ENCODE measurements around the gene MFSD2A.
"Not testable (repeated sequence)": the region's sequence is repeated elsewhere in the genome, so short reads cannot be mapped to it uniquely, and the experiment has no call there.

Gene MFSD2A

GRCh38 chr1:39965044-39965443 lies 10.1 kb downstream of the MFSD2A start:
- no peaks in the 10 kb centered on the region for H3K27me3 ChIP-seq (ENCODE audit: low read depth)
- H3K36me3 ChIP-seq (replicated peaks), result peaks cover 20% of the 10 kb centered on the region
- H3K4me1 ChIP-seq, result no peaks in the 10 kb centered on the region
- H3K9me3 ChIP-seq, result no peaks in the 10 kb centered on the region
- in situ Hi-C loops (cut with MboI; ENCODE audit: low sequenced_read_pairs), result no loop called here
- no peak overlapping the region for H3K4me3 ChIP-seq
- DNase-seq (ENCODE audit: low spot score in 2 of 2), result no peak

- no peaks in the 10 kb centered on the region for H3K27me3 ChIP-seq (ENCODE audit: low read depth)
- no peaks in the 10 kb centered on the region for H3K4me1 ChIP-seq
- H3K4me3 ChIP-seq, result no peak overlapping the region
- no peaks in the 10 kb centered on the region for H3K9me3 ChIP-seq
- peaks cover 15% of the 10 kb centered on the region for H3K36me3 ChIP-seq (replicated peaks)
- in situ Hi-C loops (cut with MboI; ENCODE audit: low sequenced_read_pairs), result no loop called here
- DNase-seq (ENCODE audit: low spot score in 2 of 2), result no peak
Measured at GRCh38 chr1:39969048-39969447, 14.1 kb downstream of the MFSD2A start.

- Histone ChIP-seq H3K4me1 (no peaks in the 10 kb centered on the region), H3K27me3 (ENCODE audit: low read depth) (no peaks in the 10 kb centered on the region), H3K4me3 (no peak overlapping the region), H3K9me3 (no peaks in the 10 kb centered on the region), H3K36me3 (replicated peaks) (peaks cover 15% of the 10 kb centered on the region)
- no peak for DNase-seq (ENCODE audit: low spot score in 2 of 2)
- in situ Hi-C loops (cut with MboI; ENCODE audit: low sequenced_read_pairs), result loop anchor here (5.0 kb wide), 2 partner anchors 52 to 147 kb away; no protein-coding TSS in a partner anchor
Measured at GRCh38 chr1:39969531-39970270, 14.8 kb downstream of the MFSD2A start.

GRCh38 chr1:39970274-39970673 lies 15.3 kb downstream of the MFSD2A start:
- no peak for DNase-seq (ENCODE audit: low spot score in 2 of 2)
- Histone ChIP-seq H3K36me3 (replicated peaks) (peaks cover 15% of the 10 kb centered on the region), H3K4me1 (no peaks in the 10 kb centered on the region), H3K4me3 (no peak overlapping the region), H3K27me3 (ENCODE audit: low read depth) (no peaks in the 10 kb centered on the region), H3K9me3 (no peaks in the 10 kb centered on the region)
- in situ Hi-C loops (cut with MboI; ENCODE audit: low sequenced_read_pairs), result loop anchor here (5.0 kb wide), 2 partner anchors 53 to 148 kb away; no protein-coding TSS in a partner anchor

- DNase-seq (ENCODE audit: low spot score in 2 of 2), result no peak
- H3K36me3 ChIP-seq (replicated peaks), result peaks cover 15% of the 10 kb centered on the region
- H3K9me3 ChIP-seq, result no peaks in the 10 kb centered on the region
- H3K27me3 ChIP-seq (ENCODE audit: low read depth), result no peaks in the 10 kb centered on the region
- in situ Hi-C loops (cut with MboI; ENCODE audit: low sequenced_read_pairs), result loop anchor here (5.0 kb wide), 2 partner anchors 54 to 149 kb away; no protein-coding TSS in a partner anchor
- no peak overlapping the region for H3K4me3 ChIP-seq
- no peaks in the 10 kb centered on the region for H3K4me1 ChIP-seq
Measured at GRCh38 chr1:39971138-39971537, 16.2 kb downstream of the MFSD2A start.

GRCh38 chr1:39973503-39974135 lies 18.7 kb downstream of the MFSD2A start:
- peaks cover 7% of the 10 kb centered on the region for H3K36me3 ChIP-seq (replicated peaks)
- H3K4me1 ChIP-seq, result peaks cover 3% of the 10 kb centered on the region; the same call in 1 of the 2 replicates
- H3K4me3 ChIP-seq, result no peak overlapping the region
- no peaks in the 10 kb centered on the region for H3K27me3 ChIP-seq (ENCODE audit: low read depth)
- peak; percentile 64 to 88 for DNase-seq (ENCODE audit: low spot score in 2 of 2)
- in situ Hi-C loops (cut with MboI; ENCODE audit: low sequenced_read_pairs), result loop anchor here (5.0 kb wide), 2 partner anchors 56 to 151 kb away; no protein-coding TSS in a partner anchor
- H3K9me3 ChIP-seq, result no peaks in the 10 kb centered on the region

- no peak for DNase-seq (ENCODE audit: low spot score in 2 of 2)
- Histone ChIP-seq H3K4me3 (no peak overlapping the region), H3K36me3 (replicated peaks) (no peaks in the 10 kb centered on the region), H3K9me3 (no peaks in the 10 kb centered on the region), H3K27me3 (ENCODE audit: low read depth) (no peaks in the 10 kb centered on the region), H3K4me1 (peaks cover 15% of the 10 kb centered on the region)
- in situ Hi-C loops (cut with MboI; ENCODE audit: low sequenced_read_pairs), result no loop called here
Measured at GRCh38 chr1:39976732-39977131, 21.8 kb downstream of the MFSD2A start.

- in situ Hi-C loops (cut with MboI; ENCODE audit: low sequenced_read_pairs), result no loop called here
- H3K27me3 ChIP-seq (ENCODE audit: low read depth), result no peaks in the 10 kb centered on the region
- peak in 1 of 2 experiments; percentile 18 for DNase-seq (ENCODE audit: low spot score in 2 of 2)
Measured at GRCh38 chr1:39977202-39977601, 22.3 kb downstream of the MFSD2A start.

GRCh38 chr1:39979654-39980053 lies 24.7 kb downstream of the MFSD2A start:
- Histone ChIP-seq H3K4me1 (peaks cover 15% of the 10 kb centered on the region), H3K9me3 (no peaks in the 10 kb centered on the region), H3K27me3 (ENCODE audit: low read depth) (no peaks in the 10 kb centered on the region), H3K36me3 (replicated peaks) (no peaks in the 10 kb centered on the region), H3K4me3 (no peak overlapping the region)
- in situ Hi-C loops (cut with MboI; ENCODE audit: low sequenced_read_pairs), result no loop called here
- DNase-seq (ENCODE audit: low spot score in 2 of 2), result peak; percentile 56 to 72

More at GRCh38 chr1:39977202-39977601, 22.3 kb downstream of the MFSD2A start:
- H3K4me1 ChIP-seq, result peaks cover 15% of the 10 kb centered on the region
- no peak overlapping the region for H3K4me3 ChIP-seq
- no peaks in the 10 kb centered on the region for H3K9me3 ChIP-seq
- no peaks in the 10 kb centered on the region for H3K36me3 ChIP-seq (replicated peaks)

GRCh38 chr1:39980555-39981313 lies 25.8 kb downstream of the MFSD2A start:
- DNase-seq (ENCODE audit: low spot score in 2 of 2), result no peak
- Histone ChIP-seq H3K9me3 (no peaks in the 10 kb centered on the region), H3K4me3 (no peak overlapping the region), H3K27me3 (ENCODE audit: low read depth) (no peaks in the 10 kb centered on the region), H3K36me3 (replicated peaks) (no peaks in the 10 kb centered on the region), H3K4me1 (peaks cover 15% of the 10 kb centered on the region)
- in situ Hi-C loops (cut with MboI; ENCODE audit: low sequenced_read_pairs), result no loop called here

- Histone ChIP-seq H3K4me1 (peaks cover 15% of the 10 kb centered on the region), H3K4me3 (no peak overlapping the region), H3K36me3 (replicated peaks) (no peaks in the 10 kb centered on the region), H3K27me3 (ENCODE audit: low read depth) (no peaks in the 10 kb centered on the region), H3K9me3 (no peaks in the 10 kb centered on the region)
- no peak for DNase-seq (ENCODE audit: low spot score in 2 of 2)
- in situ Hi-C loops (cut with MboI; ENCODE audit: low sequenced_read_pairs), result no loop called here
Measured at GRCh38 chr1:39981385-39981784, 26.4 kb downstream of the MFSD2A start.

- H3K4me1 ChIP-seq, result peaks cover 15% of the 10 kb centered on the region
- no peaks in the 10 kb centered on the region for H3K36me3 ChIP-seq (replicated peaks)
- no peaks in the 10 kb centered on the region for H3K9me3 ChIP-seq
- in situ Hi-C loops (cut with MboI; ENCODE audit: low sequenced_read_pairs), result no loop called here
- no peak overlapping the region for H3K4me3 ChIP-seq
- H3K27me3 ChIP-seq (ENCODE audit: low read depth), result no peaks in the 10 kb centered on the region
- DNase-seq (ENCODE audit: low spot score in 2 of 2), result no peak
Measured at GRCh38 chr1:39981945-39982344, 27.0 kb downstream of the MFSD2A start.

- H3K4me1 ChIP-seq; DNase-seq (ENCODE audit: low spot score in 2 of 2); H3K27me3 ChIP-seq (ENCODE audit: low read depth); in situ Hi-C loops (cut with MboI; ENCODE audit: low sequenced_read_pairs); H3K9me3 ChIP-seq; H3K4me3 ChIP-seq; H3K36me3 ChIP-seq (replicated peaks): not testable (repeated sequence)
Measured at GRCh38 chr1:39984480-39984879, 29.5 kb downstream of the MFSD2A start.

GRCh38 chr1:39984951-39985350 lies 30.0 kb downstream of the MFSD2A start:
- no peaks in the 10 kb centered on the region for H3K36me3 ChIP-seq (replicated peaks)
- H3K9me3 ChIP-seq, result no peaks in the 10 kb centered on the region
- H3K4me1 ChIP-seq, result peaks cover 5% of the 10 kb centered on the region
- H3K4me3 ChIP-seq, result no peak overlapping the region
- no peaks in the 10 kb centered on the region for H3K27me3 ChIP-seq (ENCODE audit: low read depth)
- no peak for DNase-seq (ENCODE audit: low spot score in 2 of 2)
- in situ Hi-C loops (cut with MboI; ENCODE audit: low sequenced_read_pairs), result no loop called here
